ENCODE data around the gene KCNK13.
"Not testable (repeated sequence)": the region's sequence is repeated elsewhere in the genome, so short reads cannot be mapped to it uniquely, and the experiment has no call there.

The KCNK13 gene

DNA sequence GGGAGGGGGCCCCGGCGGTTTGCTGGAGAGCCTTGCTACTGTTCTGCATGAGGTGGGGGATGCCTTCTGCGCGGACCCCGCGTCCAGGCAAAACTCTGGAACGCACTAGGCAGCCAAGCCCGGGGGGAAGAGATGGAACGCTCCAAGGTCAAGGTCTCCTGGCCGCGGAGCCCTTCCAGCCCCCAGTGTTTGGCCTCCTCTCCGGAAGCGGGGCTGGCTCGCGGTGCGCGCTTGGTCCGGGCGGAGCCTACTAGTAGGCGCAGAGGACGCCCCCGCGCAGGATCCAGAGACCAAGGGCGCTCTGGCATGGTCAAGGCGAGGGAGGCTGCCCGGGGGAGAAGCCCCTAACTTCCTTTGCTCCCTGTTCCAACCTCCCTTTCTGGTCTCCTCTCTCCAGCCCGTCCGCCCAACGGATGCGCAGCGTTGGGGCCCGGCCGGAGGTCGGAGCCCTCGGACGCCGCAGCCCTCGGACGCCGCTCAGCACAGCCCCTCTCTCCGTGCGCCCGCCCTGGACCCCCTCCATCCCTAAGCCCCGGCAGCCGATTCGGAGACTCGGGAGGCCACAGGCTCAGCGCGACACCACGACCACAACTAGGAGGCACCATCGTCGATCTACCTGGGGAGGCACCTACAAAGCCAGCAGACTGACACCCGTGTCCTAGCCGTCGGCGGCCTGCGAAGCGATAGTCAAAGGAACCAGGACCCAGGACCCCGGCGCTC lies 669 bp upstream of the KCNK13 start:
- no peak for DNase-seq (ENCODE audit: low read depth in 3 of 3, low spot score in 1 of 3)

- DNase-seq (ENCODE audit: low read depth in 3 of 3, low spot score in 1 of 3), result peak in 1 of 3 donors; percentile 1
Observed at GRCh38 chr14:90062127-90062794, 467 bp downstream of the KCNK13 start.

- no peak for DNase-seq (ENCODE audit: low read depth in 3 of 3, low spot score in 1 of 3)
Observed at GRCh38 chr14:90062822-90063539, 1.2 kb downstream of the KCNK13 start.

GRCh38 chr14:90072350-90072749 lies 10.6 kb downstream of the KCNK13 start:
- no peak for DNase-seq (ENCODE audit: low read depth in 3 of 3, low spot score in 1 of 3)

DNA sequence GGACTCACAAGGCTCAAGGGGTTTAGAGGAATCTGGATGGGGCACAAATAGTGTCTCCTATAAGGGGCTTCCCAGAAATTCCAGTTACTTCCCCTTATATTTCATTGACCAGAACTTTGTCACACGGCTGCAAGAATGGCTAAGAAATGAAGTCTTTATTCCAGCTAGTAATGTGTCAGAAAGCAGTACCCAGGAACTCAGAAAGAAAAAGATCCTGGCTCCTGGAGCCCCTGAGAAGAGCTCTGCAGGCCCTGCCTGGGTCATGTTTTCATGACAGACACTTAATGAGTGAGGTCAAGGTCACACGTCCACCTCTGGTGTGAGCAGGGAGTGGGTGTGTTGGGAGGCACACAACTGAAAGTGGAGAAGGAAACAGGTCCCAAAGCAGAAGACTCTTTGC lies 17.8 kb downstream of the KCNK13 start:
- no peak for DNase-seq (ENCODE audit: low read depth in 3 of 3, low spot score in 1 of 3)

- DNase-seq (ENCODE audit: low read depth in 3 of 3, low spot score in 1 of 3), result no peak
Observed at GRCh38 chr14:90087433-90087832, 25.6 kb downstream of the KCNK13 start.

DNA sequence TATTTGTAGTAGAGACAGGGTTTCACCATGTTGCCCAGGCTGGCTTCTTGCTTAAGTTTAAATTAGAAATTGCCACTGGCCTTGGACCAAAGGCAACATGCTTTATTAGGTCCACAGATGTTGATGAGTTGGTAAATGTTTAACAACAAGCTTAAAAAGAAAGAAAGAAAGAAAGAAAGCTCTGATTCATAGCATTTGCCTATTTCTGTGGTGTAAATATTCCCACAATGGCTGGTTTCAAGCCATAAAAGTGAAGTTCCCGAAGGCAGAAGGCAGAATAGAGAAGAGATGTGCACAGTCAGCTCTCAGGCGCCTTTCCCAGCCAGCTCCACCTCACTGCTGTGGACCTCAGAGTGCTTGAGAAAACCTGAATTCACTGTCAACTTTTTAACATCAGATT lies 26.4 kb downstream of the KCNK13 start:
- no peak for DNase-seq (ENCODE audit: low read depth in 3 of 3, low spot score in 1 of 3)

- not testable (repeated sequence) for DNase-seq (ENCODE audit: low read depth in 3 of 3, low spot score in 1 of 3)
Observed at GRCh38 chr14:90089486-90089885, 27.7 kb downstream of the KCNK13 start.

GRCh38 chr14:90091393-90091792 lies 29.6 kb downstream of the KCNK13 start:
- no peak for DNase-seq (ENCODE audit: low read depth in 3 of 3, low spot score in 1 of 3)

DNA sequence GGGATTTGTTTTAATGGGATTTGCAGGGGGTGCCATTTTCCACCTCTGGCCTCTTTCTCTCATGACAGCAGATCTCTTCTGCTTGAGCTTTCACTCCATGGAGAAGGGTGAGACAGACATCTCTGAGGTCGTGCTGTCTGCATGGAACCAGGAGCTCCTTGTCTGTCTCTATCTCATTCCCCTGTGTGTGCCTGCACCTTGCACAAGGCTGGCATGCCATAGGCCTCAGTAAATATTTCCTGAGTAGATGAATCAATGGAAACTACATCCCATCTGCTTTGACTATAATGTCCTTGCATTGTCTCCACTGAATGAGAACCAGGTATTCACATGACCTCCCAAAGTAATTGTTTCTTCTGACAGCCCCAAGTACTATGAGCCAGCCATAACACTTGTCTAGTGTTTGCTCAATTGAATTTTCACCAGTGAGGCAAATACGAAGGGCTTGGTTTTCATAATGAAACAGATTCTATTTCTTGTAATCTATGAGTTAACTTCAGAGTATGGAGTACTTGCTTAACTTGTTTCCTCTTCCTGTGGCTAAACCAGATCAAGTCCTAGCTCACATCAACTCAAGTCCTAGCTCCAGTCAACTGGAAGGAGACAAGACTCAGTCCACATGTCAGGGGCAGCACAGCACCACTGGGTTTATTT lies 32.3 kb downstream of the KCNK13 start:
- DNase-seq (ENCODE audit: low read depth in 3 of 3, low spot score in 1 of 3), result no peak

DNA sequence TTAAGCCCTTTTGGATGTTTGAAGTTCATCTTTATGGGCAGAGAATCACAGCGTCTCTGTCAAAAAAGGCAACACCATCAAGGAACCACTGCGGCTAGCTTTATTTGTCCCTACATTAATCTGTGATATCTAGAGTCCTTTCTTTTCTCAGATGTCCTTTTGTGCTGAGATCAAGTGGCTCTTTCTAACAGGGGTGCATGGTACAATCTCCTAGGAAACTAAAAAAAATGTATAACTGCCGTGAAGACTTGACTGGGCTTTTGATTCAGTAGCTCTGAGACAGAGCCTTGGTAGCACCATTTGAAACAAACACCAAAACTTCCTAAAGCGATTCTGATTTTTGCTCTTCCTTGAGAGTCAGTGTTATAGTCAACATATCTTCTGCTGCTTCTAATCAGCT lies 33.3 kb downstream of the KCNK13 start:
- DNase-seq (ENCODE audit: low read depth in 3 of 3, low spot score in 1 of 3), result no peak

- DNase-seq (ENCODE audit: low read depth in 3 of 3, low spot score in 1 of 3), result no peak
Observed at GRCh38 chr14:90096566-90096965, 34.8 kb downstream of the KCNK13 start.

DNA sequence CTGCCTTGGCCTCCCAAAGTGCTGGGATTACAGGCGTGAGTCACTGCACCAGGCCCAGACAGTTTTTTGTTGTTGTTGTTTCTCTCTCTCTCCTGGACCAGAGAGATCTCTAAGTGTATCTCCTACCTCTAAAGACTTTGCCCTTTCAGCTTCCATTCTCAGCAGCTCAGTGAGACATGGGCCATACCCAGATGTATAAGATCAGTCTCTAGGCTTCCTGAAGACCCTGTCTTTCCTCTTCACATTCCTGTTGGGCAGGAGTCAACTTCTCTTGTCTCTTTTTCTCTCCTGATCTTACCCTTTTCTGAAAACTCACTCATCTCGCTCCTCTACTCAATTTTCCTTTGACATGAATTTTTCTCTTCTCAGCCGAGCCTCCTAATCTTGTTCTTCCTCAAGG lies 42.0 kb downstream of the KCNK13 start:
- no peak for DNase-seq (ENCODE audit: low read depth in 3 of 3, low spot score in 1 of 3)

DNA sequence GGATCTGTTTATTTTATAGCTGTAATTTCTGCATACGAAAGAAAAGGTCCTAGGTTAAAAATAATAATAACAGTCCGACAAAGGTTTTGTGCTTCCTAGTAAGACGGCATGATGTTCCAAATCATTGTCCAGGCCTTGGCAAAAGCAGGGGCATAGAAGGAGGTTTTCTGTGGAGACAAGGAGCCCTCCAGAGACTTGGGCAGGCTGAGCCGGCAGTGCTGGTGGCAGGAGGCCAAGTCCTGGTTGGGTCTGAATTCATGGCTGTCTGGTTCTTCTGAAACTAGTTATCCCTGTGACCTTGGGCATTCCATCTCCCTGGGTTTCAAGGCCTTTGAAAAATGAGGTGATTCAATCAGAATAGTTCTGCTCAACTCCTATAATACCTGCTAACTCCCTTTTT lies 44.0 kb downstream of the KCNK13 start:
- no peak for DNase-seq (ENCODE audit: low read depth in 3 of 3, low spot score in 1 of 3)

DNA sequence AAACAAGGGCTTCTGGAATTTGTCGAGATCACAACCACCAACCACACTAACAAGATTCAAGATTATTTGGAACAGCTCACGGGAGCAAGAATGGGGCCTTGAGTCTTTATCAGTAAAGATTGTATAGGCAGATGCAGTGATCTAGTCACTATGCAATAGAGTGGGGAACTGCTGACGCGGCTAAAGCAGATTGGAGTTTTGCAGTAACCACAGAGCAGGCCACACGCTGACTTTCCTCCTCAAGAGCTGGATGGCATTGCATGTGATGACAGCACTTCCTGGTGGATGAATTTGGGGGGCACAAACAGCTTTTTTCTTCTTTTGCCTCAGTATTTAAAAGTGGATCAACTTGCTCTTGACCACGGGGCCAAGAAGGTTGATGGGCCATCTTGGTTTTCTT lies 46.0 kb downstream of the KCNK13 start:
- no peak for DNase-seq (ENCODE audit: low read depth in 3 of 3, low spot score in 1 of 3)

DNA sequence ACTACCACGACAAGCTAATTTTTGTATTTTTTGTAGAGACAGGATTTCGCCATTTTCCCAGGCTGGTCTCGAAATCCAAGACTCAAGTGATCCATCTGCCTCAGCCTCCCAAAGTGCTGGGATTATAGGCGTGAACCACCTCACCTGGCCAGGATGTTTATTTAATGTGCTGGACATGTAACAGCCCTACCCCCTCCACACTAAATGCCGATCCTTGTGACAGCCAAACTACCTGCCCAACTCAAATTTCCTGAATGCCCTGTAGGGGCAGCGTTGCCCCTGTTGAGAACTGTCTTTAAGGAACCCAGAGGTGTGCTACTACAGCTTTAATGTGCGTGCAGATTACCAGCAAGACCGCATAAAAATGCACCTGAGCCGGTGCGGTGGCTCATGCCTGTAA lies 48.1 kb downstream of the KCNK13 start:
- DNase-seq (ENCODE audit: low read depth in 3 of 3, low spot score in 1 of 3), result no peak

- no peak for DNase-seq (ENCODE audit: low read depth in 3 of 3, low spot score in 1 of 3)
Observed at GRCh38 chr14:90111895-90112534, 50.2 kb downstream of the KCNK13 start.

DNA sequence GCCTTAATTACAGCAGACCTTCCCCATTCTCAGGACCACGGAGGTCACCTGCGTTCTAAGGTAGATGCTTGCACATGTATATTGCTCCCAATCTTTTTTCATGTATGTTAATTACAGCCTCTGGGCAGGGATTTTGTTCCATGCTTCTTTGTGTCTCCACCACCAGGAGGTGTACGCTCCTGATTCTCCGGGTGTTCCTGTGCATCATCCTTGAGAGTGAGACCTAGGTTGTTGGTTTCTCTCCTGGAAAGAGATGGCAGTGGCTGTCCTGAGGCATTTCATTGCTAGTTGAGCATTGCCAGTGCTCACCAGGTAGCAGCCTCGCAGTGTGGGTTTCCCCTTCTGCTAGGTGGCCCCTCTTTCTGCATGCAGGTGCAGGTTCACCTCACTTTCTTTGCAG lies 52.8 kb downstream of the KCNK13 start:
- no peak for DNase-seq (ENCODE audit: low read depth in 3 of 3, low spot score in 1 of 3)

DNA sequence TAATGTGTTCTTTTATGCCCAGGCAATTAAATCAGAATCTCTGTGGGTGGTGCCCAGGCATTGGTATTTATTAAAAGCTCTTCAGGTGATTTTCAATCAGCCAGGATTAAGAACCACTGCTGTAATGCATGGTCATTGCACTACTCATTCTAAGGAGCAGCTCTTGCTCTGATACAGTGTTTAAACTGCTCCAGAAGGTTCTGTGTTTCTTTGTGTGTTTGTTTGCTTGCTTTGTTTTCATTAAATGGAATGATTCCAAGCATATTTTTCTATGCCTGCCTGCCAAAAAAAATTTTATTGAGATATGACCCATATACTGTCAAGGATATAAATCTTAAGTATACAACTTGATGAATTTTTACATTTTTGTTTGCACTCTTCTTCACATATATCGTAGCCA lies 54.0 kb downstream of the KCNK13 start:
- DNase-seq (ENCODE audit: low read depth in 3 of 3, low spot score in 1 of 3), result no peak

DNA sequence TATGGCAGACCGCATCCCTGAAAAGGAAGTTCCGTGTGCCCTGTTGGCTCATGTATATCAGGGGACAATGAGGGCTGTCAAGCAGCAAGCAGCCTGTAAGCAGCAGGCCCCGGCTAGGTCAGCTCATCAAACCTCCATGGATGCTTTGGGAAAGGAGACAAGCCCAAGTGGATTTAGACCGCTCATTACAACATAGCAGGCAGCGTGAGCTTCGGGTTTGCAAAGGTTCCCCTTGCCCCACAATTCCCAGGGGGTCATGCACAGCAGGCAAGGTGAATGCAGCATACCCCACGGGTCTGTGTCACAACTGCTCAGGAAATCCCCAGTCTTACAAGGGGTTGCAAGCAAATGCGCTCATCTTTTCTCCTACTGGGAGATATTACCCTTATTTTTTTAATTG lies 54.6 kb downstream of the KCNK13 start:
- DNase-seq (ENCODE audit: low read depth in 3 of 3, low spot score in 1 of 3), result no peak

GRCh38 chr14:90118027-90118426 lies 56.2 kb downstream of the KCNK13 start:
- no peak for DNase-seq (ENCODE audit: low read depth in 3 of 3, low spot score in 1 of 3)
